ENCODE results near the gene ZNF333.
"Not testable (repeated sequence)": the region's sequence is repeated elsewhere in the genome, so short reads cannot be mapped to it uniquely, and the experiment has no call there.

ZNF333 gene

GRCh38 chr19:14770136-14770535, 80.3 kb downstream of the ZNF333 start:
- no peak for DNase-seq

GRCh38 chr19:14770944-14771839, 81.3 kb downstream of the ZNF333 start:
- no peak for DNase-seq

- DNase-seq: no peak
Measured at GRCh38 chr19:14772467-14772866, 82.6 kb downstream of the ZNF333 start.

- DNase-seq: no peak
Measured at GRCh38 chr19:14772995-14773394, 83.1 kb downstream of the ZNF333 start.

GRCh38 chr19:14773722-14774121, 83.9 kb downstream of the ZNF333 start:
- DNase-seq: not testable (repeated sequence)

GRCh38 chr19:14774373-14774772, 84.5 kb downstream of the ZNF333 start:
- no peak for DNase-seq

- not testable (repeated sequence) for DNase-seq
Measured at GRCh38 chr19:14775326-14775725, 85.5 kb downstream of the ZNF333 start.

GRCh38 chr19:14775869-14776586, 86.2 kb downstream of the ZNF333 start:
- DNase-seq: no peak

GRCh38 chr19:14777645-14778044, 87.8 kb downstream of the ZNF333 start:
- DNase-seq: not testable (repeated sequence)

- DNase-seq: not testable (repeated sequence)
Measured at GRCh38 chr19:14778110-14778845, 88.4 kb downstream of the ZNF333 start, which contains the start of gene ADGRE2. TSS of gene ADGRE2 (minus strand) at chr19:14778560. CDS start at chr19:14776756, 1,804 bp downstream.

GRCh38 chr19:14779151-14779550, 89.3 kb downstream of the ZNF333 start:
- no peak for DNase-seq

- DNase-seq: not testable (repeated sequence)
Measured at GRCh38 chr19:14780622-14781225, 90.9 kb downstream of the ZNF333 start.

- DNase-seq: not testable (repeated sequence)
Measured at GRCh38 chr19:14781713-14782536, 92.1 kb downstream of the ZNF333 start.

- DNase-seq: no peak
Measured at GRCh38 chr19:14782626-14783409, 93.0 kb downstream of the ZNF333 start.

All from NCI-H2081 treated with DMSO at 0.1 percent for 48 hours (cell line).